GM18520 (cell line): ENCODE measurements around the gene SMARCAD1.

ENCODE experiments used
- ATAC-seq: cut with Tn5 transposase; IDR thresholded peaks from one replicate; pipeline ENCODE4 v1.9.1; 2021; ENCODE audit not compliant: unreplicated experiment

The SMARCAD1 gene

GRCh38 chr4:94226763-94227162, 19.1 kb downstream of the SMARCAD1 start:
- ATAC-seq: no peak

GRCh38 chr4:94228493-94229216, 21.0 kb downstream of the SMARCAD1 start:
- no peak for ATAC-seq

- no peak for ATAC-seq
These were observed 24.9 kb downstream of the SMARCAD1 start for GRCh38 chr4:94232519-94232918.

- no peak for ATAC-seq
These were observed 28.2 kb downstream of the SMARCAD1 start for GRCh38 chr4:94235825-94236224.

- no peak for ATAC-seq
These were observed 29.6 kb downstream of the SMARCAD1 start for GRCh38 chr4:94237271-94237670.

- ATAC-seq: no peak
These were observed 30.5 kb downstream of the SMARCAD1 start for GRCh38 chr4:94238160-94238559.

- ATAC-seq: no peak
These were observed 32.7 kb downstream of the SMARCAD1 start for GRCh38 chr4:94240384-94240783.

- no peak for ATAC-seq
These were observed 36.6 kb downstream of the SMARCAD1 start for GRCh38 chr4:94244087-94244828.

- no peak for ATAC-seq
These were observed 37.1 kb downstream of the SMARCAD1 start for GRCh38 chr4:94244829-94245185.

- ATAC-seq: no peak
These were observed 43.4 kb downstream of the SMARCAD1 start for GRCh38 chr4:94251094-94251493.

GRCh38 chr4:94253036-94253435, 45.4 kb downstream of the SMARCAD1 start:
- ATAC-seq: no peak

- peak; percentile 53 for ATAC-seq
These were observed 48.6 kb downstream of the SMARCAD1 start for GRCh38 chr4:94256144-94256783.

- no peak for ATAC-seq
These were observed 49.2 kb downstream of the SMARCAD1 start for GRCh38 chr4:94256828-94257227.

- no peak for ATAC-seq
These were observed 54.7 kb downstream of the SMARCAD1 start for GRCh38 chr4:94262163-94263016.

- no peak for ATAC-seq
These were observed 59.4 kb downstream of the SMARCAD1 start for GRCh38 chr4:94267037-94267436.

- no peak for ATAC-seq
These were observed 63.6 kb downstream of the SMARCAD1 start for GRCh38 chr4:94271248-94271647.

- no peak for ATAC-seq
These were observed 67.2 kb downstream of the SMARCAD1 start for GRCh38 chr4:94274912-94275311.

- no peak for ATAC-seq
These were observed 68.5 kb downstream of the SMARCAD1 start for GRCh38 chr4:94276204-94276603.

- no peak for ATAC-seq
These were observed 69.9 kb downstream of the SMARCAD1 start for GRCh38 chr4:94277534-94277933.

GRCh38 chr4:94278781-94279180, 71.1 kb downstream of the SMARCAD1 start:
- no peak for ATAC-seq

- ATAC-seq: no peak
These were observed 77.2 kb downstream of the SMARCAD1 start for GRCh38 chr4:94284889-94285288.
